Keratinocyte (primary cell): Measurements from ENCODE around the gene DSEL. TPM values are rescaled to one million over a fixed set of nuclear protein-coding genes. Genes with fewer than 3 reads are reported as not detected.

ENCODE experiments used
- DNase-seq: peaks from one replicate; pipeline ENCODE4 v3.0.0-alpha.2; 2011; ENCODE audit warnings: low read depth, missing footprints, low spot score
- FAIRE-seq: peaks from 2 replicates; lab custom pipeline; 2011; peaks lifted over from hg19 to GRCh38; lab: Jason Lieb, UNC
- H2AFZ ChIP-seq: 2 replicates; pipeline ENCODE4 v1.6.0; 2012; ENCODE audit warnings: low read length, control low read depth, inconsistent platforms; ENCODE audit not compliant: control insufficient read depth
- H3K27ac ChIP-seq: 2 replicates; pipeline ENCODE4 v1.5.1; 2011; ENCODE audit warnings: low read length; ENCODE audit not compliant: control insufficient read depth, insufficient read depth
- H3K27me3 ChIP-seq: 3 replicates; pipeline ENCODE4 v1.6.0; 2011; ENCODE audit warnings: low read length; ENCODE audit not compliant: control insufficient read depth, insufficient read depth; ENCODE audit errors: extremely low read depth
- H3K36me3 ChIP-seq, 2 experiments: 2 replicates in 1 of 2; 3 replicates in 1 of 2; pipeline ENCODE4 v1.5.1; 2011; ENCODE audit warnings: low read length in 2 of 2, mild to moderate bottlenecking in 1 of 2; ENCODE audit not compliant: control insufficient read depth in 2 of 2, insufficient read depth in 2 of 2; ENCODE audit errors: extremely low read depth in 1 of 2
- H3K4me1 ChIP-seq: 3 replicates; pipeline ENCODE4 v1.5.1; 2011; ENCODE audit warnings: low read length; ENCODE audit not compliant: control insufficient read depth, insufficient read depth; ENCODE audit errors: extremely low read depth
- H3K4me2 ChIP-seq: 3 replicates; pipeline ENCODE4 v1.6.0; 2011; ENCODE audit warnings: low read depth, low read length; ENCODE audit not compliant: control insufficient read depth, insufficient read depth; ENCODE audit errors: extremely low read depth
- H3K4me3 ChIP-seq, 3 experiments: fragments of 200-600 bp in 1 of 3; sonication (generic) in 1 of 3; 2 replicates in 2 of 3; 3 replicates in 1 of 3; pipeline ENCODE4 v1.5.1; 2011 to 2016; ENCODE audit warnings: low read length in 3 of 3, mild to moderate bottlenecking in 3 of 3, control low read depth in 2 of 3, inconsistent platforms in 1 of 3, low read depth in 1 of 3, mixed read lengths in 1 of 3, mixed run types in 1 of 3, moderate library complexity in 1 of 3; ENCODE audit not compliant: control insufficient read depth in 2 of 3, insufficient read depth in 2 of 3; ENCODE audit errors: extremely low read depth in 1 of 3
- H3K79me2 ChIP-seq: 2 replicates; pipeline ENCODE4 v1.6.0; 2012; ENCODE audit warnings: low read length; ENCODE audit not compliant: control insufficient read depth, insufficient read depth
- H3K9ac ChIP-seq: 3 replicates; pipeline ENCODE4 v1.6.0; 2011; ENCODE audit warnings: low read length; ENCODE audit not compliant: control insufficient read depth, insufficient read depth; ENCODE audit errors: extremely low read depth
- H3K9me1 ChIP-seq: 3 replicates; pipeline ENCODE4 v1.6.0; 2011; ENCODE audit warnings: low read length; ENCODE audit not compliant: control insufficient read depth, insufficient read depth; ENCODE audit errors: extremely low read depth
- H3K9me3 ChIP-seq: 2 replicates; pipeline ENCODE4 v1.5.1; 2012; ENCODE audit warnings: low read depth, low read length; ENCODE audit not compliant: control insufficient read depth
- H4K20me1 ChIP-seq: 3 replicates; pipeline ENCODE4 v1.6.0; 2011; ENCODE audit warnings: low read length; ENCODE audit not compliant: control insufficient read depth, insufficient read depth; ENCODE audit errors: extremely low read depth
- EZH2 ChIP-seq: IDR thresholded peaks from one replicate; pipeline ENCODE4 v1.6.1; 2012; ENCODE audit warnings: inconsistent platforms, mild to moderate bottlenecking, low read length, moderate library complexity
- dilution Hi-C: fragments of 300-500 bp; cut with MboI; formaldehyde crosslinking; loops from one replicate; pipeline ENCODE4 v1.7.0; 2020; ENCODE audit warnings: low sequenced_read_pairs; ENCODE audit not compliant: extremely low pct_ligation_motif_present
- polyA plus RNA-seq, 5 experiments: library from polyadenylated mRNA; depleted of rRNA in 3 of 5; stranded (reverse) in 3 of 5; stranded (forward) in 1 of 5; unstranded in 1 of 5; fragments of >200 nt; gene quantifications; 1 replicate in 1 of 5; 2 replicates in 3 of 5; 3 replicates in 1 of 5; pipeline versions ENCODE4 v1.2.1 to v1.2.3, GENCODE V29; 2011 to 2012; ENCODE audit warnings: missing spikeins in 2 of 5, low read depth in 1 of 5, low replicate concordance in 1 of 5
- TF ChIP-seq, protein P1 (sequence below), 3 experiments: IDR thresholded peaks in 1 of 3; conservative IDR thresholded peaks in 1 of 3; optimal IDR thresholded peaks in 1 of 3; 2 replicates in 2 of 3; 3 replicates in 1 of 3; pipeline versions ENCODE3 to v1.5.1; 2011; ENCODE audit warnings: low read length in 3 of 3, mild to moderate bottlenecking in 3 of 3, moderate library complexity in 2 of 3, control low read depth in 1 of 3, inconsistent platforms in 1 of 3; ENCODE audit not compliant: insufficient read depth in 2 of 3; ENCODE audit errors: extremely low read depth in 1 of 3

DSEL gene
- polyA plus RNA-seq, 1 donor (not counting 4 experiments of a cell fraction or from before 2014, with no cell fraction given), result 3.4 TPM

DNA sequence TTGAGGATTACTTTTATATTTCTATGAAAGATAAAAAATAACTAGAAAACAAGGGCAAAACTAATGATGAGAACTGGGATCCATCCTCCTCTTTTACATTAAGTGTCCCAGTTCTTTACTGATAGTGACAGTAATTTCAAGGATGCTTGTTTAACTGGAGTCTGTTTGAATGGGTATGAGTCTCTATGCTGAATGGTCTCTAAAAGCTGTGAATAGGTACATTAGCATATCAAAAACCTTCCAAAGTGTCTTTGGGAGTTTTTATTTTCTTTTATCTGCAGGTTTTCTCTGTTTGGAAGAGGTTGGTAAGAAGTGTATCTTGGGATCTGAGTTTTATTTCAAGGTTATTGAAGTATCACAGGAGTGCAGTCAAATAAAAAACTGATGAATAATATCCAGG, 30.0 kb downstream of the DSEL start:
- dilution Hi-C loops, result no loop called here
- FAIRE-seq, result no peak
- Histone ChIP-seq H4K20me1 (no peaks in the 10 kb centered on the region), H3K36me3 (no peaks in the 10 kb centered on the region), H2AFZ (no peak overlapping the region), H3K4me2 (no peak overlapping the region), H3K9ac (no peak overlapping the region), H3K9me3 (no peaks in the 10 kb centered on the region), H3K4me1 (no peaks in the 10 kb centered on the region), H3K27me3 (no peaks in the 10 kb centered on the region), H3K4me3 (no peak overlapping the region), H3K9me1 (no peaks in the 10 kb centered on the region), H3K27ac (no peak overlapping the region), H3K79me2 (no peaks in the 10 kb centered on the region)
- no peak for TF ChIP-seq EZH2
- TF ChIP-seq, protein P1, sequence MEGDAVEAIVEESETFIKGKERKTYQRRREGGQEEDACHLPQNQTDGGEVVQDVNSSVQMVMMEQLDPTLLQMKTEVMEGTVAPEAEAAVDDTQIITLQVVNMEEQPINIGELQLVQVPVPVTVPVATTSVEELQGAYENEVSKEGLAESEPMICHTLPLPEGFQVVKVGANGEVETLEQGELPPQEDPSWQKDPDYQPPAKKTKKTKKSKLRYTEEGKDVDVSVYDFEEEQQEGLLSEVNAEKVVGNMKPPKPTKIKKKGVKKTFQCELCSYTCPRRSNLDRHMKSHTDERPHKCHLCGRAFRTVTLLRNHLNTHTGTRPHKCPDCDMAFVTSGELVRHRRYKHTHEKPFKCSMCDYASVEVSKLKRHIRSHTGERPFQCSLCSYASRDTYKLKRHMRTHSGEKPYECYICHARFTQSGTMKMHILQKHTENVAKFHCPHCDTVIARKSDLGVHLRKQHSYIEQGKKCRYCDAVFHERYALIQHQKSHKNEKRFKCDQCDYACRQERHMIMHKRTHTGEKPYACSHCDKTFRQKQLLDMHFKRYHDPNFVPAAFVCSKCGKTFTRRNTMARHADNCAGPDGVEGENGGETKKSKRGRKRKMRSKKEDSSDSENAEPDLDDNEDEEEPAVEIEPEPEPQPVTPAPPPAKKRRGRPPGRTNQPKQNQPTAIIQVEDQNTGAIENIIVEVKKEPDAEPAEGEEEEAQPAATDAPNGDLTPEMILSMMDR (optimal IDR thresholded peaks at IDR 0.05 in 1 of 3, IDR thresholded peaks at IDR 0.05 in 1 of 3, conservative IDR thresholded peaks at IDR 0.05 in 1 of 3; ENCODE audit: extremely low read depth in 1 of 3, insufficient read depth in 2 of 3, low read length in 3 of 3), result no peak
- DNase-seq, result no peak

DNA sequence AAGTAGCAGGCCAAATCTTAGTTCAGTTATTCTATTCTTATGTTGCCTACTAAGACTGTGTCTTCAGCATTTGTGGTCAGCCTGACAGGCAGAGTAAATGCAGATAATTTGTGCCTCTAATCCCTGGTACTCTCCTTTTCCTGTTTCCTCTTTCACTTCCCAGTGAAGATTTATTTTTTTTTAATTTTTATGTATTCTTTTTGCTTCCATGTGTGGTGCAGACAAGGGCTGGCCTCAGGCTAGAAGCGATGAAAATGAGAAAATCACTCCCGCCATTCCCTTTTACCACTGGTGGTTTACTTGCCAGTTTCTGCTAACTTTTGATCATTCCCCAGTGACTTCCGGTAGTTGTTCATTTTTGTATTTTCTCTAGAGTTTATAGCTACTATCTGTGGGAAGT, 30.9 kb downstream of the DSEL start:
- H3K27ac ChIP-seq, result no peak overlapping the region
- no peaks in the 10 kb centered on the region for H3K9me1 ChIP-seq
- dilution Hi-C loops, result no loop called here
- DNase-seq, result no peak
- H3K9me3 ChIP-seq, result no peaks in the 10 kb centered on the region
- TF ChIP-seq, protein P1 (optimal IDR thresholded peaks at IDR 0.05 in 1 of 3, IDR thresholded peaks at IDR 0.05 in 1 of 3, conservative IDR thresholded peaks at IDR 0.05 in 1 of 3; ENCODE audit: extremely low read depth in 1 of 3, insufficient read depth in 2 of 3, low read length in 3 of 3), result no peak
- TF ChIP-seq EZH2, result no peak
- no peak overlapping the region for H2AFZ ChIP-seq
- no peaks in the 10 kb centered on the region for H3K27me3 ChIP-seq
- no peak overlapping the region for H3K4me3 ChIP-seq
- H3K79me2 ChIP-seq, result no peaks in the 10 kb centered on the region
- no peak for FAIRE-seq
- H3K9ac ChIP-seq, result no peak overlapping the region
- no peaks in the 10 kb centered on the region for H3K36me3 ChIP-seq
- H3K4me2 ChIP-seq, result no peak overlapping the region
- H4K20me1 ChIP-seq, result no peaks in the 10 kb centered on the region
- no peaks in the 10 kb centered on the region for H3K4me1 ChIP-seq
